ENCODE results near the gene STX3.

- TF ChIP-seq POLR2AphosphoS5 (IDR thresholded peaks at IDR 0.05; ENCODE audit: borderline replicate concordance, low read depth, low read length), result no peak
- TF ChIP-seq EZH2 (IDR thresholded peaks at IDR 0.05), result no peak
- TF ChIP-seq FOXP2 (optimal IDR thresholded peaks at IDR 0.05; ENCODE audit: control extremely low read depth, extremely low read length, insufficient read depth), result no peak
Measured at GRCh38 chr11:59845399-59845798, 90.2 kb downstream of the STX3 start, which contains the start of gene CBLIF.

Measured in SK-N-MC (cell line).